Glomerular visceral epithelial cell (primary cell): ENCODE data around the gene SORCS2.

ENCODE experiments used
- DNase-seq: peaks from one replicate; pipeline ENCODE4 v3.0.0-alpha.2; 2016; ENCODE audit errors: extremely low spot score

SORCS2 gene

DNA sequence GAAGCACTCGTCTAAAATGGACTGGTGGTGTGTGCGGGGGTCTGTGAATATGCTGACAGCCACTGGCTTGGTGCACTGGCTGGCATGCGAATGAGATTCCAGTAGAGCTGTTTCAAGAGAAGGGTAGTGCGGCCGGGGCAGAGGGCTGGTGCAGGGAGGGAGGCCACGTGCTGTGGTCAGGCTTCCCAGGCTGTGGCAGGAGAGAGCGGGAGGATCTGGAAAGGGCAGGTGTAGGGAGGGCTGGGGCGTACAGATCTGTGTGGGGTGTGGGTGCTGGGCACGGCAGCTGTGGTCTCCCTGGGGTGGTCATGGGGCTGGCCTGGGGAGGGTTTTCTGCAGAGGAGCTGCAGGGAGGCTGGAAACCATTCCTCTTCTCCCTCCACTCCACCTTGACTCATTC, 30.2 kb downstream of the SORCS2 start:
- DNase-seq, result no peak

DNA sequence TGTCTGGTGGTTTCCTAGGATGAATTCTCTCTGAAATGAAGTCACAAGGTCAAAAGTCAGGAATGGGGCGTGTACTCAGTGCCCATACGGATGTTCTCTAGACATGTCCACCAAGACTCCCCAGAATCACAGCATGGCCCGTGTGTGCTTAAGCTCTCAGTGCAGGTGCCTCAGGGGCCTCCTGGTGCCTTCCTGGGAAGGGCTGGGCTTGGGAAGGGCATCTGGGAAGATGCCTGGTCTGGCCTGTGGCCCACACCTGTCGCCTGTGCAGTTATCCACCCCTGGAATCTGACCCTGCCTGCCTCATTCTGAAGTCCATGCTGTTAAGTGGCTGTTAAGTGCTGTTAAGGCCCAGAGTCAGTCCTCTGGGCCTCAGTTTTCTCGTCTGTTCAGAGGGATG, 31.2 kb downstream of the SORCS2 start:
- DNase-seq, result no peak

DNA sequence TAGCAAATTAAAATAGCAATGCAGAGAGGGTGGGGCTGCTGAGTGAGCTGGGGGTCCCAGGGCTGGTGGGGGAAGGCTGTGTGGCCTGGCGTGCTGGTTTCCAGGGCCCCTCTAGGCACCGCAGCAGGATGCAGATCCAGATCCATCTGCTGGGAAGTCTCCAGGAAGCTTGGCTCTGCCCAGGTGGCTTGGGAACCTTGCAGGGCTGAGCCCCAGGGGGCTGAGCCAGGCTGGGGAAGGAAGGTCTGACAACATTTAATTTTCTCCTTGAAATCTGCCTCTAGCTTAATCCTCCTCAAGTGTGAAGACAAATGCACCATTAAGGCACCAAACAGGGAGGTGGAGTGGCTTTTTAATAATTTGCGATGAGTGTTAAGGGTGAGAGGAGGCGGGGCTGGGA, 31.7 kb downstream of the SORCS2 start:
- DNase-seq, result no peak

DNA sequence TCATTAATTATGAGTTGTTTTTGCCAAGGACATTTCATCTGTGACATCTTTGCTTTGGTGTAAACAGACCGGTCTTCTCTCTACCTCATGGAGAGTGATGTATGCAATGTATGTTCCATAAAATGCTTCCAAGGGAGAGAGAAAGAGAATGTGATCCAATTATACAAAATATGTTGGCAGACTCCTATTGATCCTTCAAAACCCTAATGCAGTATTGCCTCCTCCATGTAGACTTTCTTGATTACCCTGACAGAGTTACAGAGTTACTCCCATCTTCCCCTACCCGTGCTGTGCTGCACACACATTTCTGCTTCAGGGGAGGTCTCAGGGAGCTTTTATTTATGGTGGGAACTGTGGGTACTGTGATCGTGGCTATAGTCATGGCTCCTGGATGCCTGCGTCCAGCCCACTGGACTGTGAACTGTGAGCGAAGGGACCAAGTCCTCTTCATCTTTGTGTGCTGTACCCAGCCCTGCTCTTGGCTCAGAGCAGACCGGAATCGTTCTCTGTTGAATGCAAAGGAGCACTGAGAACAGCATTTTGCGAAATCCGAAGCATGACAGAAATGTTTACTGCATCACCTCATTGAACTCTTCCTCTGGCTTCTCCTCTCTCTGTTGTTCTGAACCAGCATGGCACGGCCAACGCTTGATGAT, 32.7 kb downstream of the SORCS2 start:
- no peak for DNase-seq

DNA sequence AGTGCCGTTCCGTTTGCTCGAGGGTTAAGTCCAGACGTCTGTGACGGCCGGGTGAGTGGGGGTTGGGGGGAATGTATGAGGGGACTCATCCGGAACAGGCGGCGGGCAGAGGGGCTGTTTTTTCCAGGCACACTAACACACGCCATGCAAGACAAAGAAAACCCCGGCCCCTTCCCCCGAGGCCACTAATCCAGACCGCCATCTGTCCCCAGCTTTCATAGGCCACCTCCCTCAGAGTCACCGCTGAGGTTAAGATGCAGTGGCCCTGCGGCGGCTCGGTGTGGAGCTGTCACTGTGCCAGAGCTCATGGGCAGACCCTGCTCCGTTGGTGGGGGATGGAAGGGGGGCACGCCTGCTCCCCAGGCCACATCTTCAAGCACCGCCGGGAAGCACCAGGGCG, 34.1 kb downstream of the SORCS2 start:
- no peak for DNase-seq

DNA sequence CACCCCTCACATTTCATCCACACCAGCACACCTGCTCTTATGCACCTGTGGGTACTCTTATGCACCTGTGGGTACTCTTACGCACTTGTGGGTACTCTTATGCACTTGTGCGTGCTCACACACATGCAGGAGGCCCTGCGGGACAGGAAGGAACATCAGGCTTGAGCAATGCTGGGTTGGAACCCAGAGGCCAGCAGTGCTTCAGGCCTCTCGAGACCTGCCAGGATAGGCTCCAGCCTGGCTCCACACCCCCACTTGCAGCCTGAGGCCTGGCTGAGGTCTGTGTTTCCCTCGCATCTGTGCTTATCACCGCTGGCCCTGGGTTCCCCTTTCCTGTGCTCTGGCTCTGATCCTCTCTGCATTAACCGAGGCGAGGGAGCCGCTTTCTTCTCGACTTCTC, 34.7 kb downstream of the SORCS2 start:
- no peak for DNase-seq

DNA sequence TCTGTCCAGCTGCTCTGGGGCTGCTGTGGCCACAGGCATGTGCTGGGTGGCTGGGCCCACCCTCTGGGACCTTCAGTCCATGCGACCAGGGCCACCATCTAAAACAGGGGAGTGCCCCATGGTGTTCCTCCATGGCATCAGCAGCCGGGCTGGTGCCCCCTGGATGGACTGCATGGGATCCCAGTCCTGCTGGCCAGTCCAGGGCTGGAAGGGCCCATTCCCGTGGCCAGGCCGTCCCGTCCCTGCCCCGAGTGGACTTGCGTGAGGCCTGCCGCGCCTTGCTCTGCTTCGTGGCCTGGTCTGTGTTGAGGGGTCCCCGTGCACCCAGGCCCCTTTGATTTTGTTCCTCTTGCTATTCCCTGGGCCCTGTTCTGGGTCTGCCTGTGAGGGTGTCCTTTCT, 36.4 kb downstream of the SORCS2 start:
- DNase-seq, result no peak

DNA sequence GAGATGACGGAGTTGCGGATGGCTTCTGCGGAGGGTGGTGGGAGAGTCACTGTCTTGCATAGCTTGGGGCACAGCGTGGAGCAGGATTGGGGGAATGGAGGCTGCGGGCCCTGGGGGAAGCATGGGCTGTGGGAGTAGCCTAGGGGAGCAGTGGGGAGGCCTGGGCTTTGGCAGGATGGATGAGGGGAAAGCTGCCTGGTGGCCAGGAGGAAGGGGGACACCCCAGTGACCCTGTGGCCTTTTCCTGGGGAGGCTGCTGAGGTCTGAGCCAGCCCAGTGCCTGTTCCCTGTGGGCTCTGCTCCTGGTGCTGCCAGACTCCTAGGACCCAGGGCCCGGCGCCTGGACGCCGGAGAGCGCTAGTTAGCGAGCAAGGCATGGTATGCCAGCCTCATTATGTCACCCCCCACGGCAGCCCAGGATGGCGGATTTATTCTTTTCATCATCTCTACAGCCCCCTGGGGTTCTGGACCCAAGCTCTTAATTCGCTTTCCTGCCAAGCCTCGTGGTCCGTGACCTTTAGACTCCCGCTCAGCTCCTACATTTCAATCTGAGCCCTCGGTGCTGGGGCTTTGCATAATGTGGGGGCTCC, 39.8 kb downstream of the SORCS2 start:
- DNase-seq, result no peak

DNA sequence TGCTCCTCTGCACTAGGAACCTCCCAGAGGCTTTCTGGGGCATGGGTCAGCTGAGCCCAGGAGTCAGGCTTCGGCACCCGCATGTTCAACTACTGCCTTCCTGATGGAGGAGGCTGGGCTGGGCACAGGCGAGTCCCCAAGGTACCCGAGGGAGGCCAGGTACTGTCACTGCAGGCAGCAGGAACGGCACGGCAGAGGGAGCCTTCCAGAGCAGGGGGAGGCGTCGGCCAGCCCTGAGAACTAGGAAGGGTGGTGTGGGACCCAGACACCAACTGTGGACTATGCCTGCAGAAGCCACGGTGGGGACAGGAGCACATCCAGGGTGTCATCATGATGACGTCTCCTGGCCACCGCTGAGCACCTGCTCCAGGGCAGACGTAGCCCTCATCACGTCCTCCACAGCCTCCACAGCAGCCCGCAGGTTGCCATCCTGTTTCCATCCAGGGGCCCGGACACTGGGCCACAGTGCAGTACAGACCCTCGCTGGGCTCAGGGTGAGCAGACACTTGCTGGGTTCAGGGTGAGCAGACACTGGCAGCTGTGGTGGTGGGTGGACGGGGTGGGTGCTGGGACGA, 40.8 kb downstream of the SORCS2 start:
- DNase-seq, result no peak

DNA sequence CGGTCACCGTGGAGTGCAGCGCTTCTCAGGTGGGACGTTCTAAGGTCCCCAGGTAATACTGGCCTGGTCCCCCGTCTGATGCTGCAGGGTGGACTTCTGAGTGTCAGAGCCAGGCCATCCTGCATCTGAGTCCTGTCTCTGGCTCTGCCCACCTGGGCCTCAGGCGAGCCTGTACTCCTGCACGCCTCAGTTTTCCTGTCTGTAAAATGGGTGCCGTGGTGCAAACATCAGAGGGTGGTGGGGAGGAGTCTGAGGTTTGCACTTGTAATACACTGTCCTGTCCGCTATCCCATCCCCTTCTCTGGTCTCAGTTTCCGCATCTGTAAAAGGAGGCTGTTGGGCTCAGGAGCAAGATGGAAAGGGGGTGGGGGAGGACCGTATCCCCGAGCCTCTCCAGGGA, 41.3 kb downstream of the SORCS2 start:
- DNase-seq, result no peak

DNA sequence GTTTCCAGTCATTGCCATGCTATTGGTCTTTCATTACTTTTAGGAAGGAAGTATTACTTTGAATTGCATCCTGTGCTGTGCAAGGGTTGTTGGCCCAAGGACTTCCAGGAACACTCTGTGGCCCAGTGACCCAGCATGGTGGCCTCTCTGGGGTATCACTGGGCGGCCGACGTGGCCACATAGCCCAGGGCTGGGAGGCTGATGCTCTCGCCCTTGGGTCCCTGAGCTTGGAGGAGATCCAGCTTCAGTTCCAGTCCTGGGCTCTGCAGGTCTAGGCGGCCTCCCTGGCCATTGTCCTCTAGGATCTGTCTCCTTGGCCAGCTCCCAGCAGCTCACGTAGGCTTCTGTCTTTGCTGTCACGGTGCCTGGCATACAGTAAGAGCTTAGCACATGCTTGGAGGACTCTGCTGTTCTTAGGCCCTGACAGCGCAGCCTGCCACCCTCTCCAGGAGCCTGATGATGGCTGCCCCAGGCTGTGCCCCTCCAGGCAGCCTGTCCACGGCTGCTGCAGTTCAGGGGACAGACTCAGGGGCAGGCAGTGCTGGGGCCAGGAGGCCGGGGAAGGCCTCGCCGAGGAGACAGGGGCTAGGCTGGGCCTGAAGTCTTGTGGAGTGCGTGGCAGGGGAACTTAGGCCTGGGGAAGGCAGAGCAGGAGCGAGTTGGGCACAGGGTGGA, 42.2 kb downstream of the SORCS2 start:
- no peak for DNase-seq

DNA sequence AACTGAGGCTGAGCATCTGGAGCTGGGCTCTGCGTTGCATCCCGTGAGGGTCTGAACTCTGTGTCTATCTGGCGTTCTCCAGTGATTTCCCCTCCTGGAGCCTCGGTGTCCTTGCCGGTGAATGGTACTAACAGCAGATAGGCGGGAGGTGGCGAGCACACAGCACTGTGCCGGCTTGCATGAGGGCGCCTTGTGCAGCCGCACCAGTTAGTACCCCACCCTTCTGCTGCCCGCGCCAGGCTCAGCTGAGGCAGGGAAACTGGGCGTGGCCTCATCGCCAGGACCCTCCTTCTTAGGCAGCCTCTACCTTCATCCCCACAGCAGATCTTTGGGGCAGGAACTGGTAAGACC, 42.7 kb downstream of the SORCS2 start:
- DNase-seq, result no peak

DNA sequence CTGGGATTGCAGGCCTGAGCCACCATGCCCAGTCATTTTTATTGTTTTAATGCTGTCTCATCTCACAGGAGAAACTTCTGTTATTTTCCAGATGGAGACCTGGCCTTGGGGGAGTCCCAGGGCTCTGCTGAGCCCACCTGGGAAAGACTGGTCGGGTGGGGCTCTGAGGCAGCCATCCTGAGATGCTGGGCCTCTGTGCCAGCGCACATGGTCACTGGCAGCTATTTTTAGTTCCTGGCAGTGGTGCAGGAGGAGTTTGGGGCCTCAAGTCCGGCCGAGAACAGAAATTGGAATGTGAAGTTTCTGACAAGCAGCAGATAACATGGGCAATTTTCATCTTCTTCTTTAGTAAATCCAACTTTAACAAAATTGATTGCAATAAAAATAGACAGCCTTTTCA, 44.5 kb downstream of the SORCS2 start:
- no peak for DNase-seq

DNA sequence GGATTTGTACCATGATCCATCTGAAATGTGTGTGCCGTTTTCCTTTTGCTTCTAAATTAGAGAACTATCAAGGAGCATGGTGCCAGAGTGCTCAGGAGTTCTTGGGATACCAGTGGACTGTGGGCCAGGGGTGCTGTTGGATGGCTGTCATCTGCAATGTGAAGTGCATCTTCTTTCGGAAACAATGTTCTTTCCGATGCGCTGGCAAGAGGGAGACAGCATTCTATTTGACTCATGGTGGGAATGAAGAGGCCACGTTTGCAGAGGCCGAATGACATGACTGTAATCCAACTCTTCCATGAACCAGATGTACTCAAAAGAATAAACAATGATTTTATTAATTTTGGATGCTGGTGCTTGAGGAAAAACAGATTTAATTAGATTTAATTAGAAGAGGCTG, 45.5 kb downstream of the SORCS2 start:
- no peak for DNase-seq

DNA sequence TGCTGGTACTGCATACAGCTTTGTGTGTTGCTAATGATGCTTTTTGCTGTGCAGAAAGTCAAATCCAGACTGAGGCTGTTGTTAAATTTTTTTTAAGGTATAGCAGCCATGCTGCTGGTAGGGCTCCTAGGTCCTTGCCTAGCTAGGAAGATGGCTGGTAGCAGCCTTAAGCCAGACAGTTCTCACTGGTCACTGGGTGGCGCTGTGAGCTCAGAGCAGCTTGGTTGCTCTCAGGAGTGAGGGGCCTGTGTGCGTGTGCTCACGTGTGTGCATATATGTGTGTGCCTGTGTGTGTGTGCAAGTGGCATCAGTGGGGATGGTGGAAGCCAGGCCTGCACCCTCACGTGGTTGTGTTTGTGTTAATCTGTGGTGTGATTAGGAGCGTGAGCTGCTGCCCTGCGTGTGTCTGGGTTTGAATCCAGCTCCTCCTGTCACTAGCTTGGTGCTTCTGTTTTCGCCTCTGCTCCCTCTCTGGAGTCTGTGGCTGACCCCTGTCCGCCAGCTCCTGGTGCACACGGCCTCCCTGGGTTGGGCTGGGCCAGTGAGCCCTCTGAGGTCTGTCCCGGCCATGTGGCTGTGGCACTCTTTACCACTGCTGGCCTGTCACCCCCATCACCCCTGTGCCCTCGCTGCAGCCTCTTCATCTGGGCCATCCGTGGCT, 46.1 kb downstream of the SORCS2 start:
- DNase-seq, result no peak

DNA sequence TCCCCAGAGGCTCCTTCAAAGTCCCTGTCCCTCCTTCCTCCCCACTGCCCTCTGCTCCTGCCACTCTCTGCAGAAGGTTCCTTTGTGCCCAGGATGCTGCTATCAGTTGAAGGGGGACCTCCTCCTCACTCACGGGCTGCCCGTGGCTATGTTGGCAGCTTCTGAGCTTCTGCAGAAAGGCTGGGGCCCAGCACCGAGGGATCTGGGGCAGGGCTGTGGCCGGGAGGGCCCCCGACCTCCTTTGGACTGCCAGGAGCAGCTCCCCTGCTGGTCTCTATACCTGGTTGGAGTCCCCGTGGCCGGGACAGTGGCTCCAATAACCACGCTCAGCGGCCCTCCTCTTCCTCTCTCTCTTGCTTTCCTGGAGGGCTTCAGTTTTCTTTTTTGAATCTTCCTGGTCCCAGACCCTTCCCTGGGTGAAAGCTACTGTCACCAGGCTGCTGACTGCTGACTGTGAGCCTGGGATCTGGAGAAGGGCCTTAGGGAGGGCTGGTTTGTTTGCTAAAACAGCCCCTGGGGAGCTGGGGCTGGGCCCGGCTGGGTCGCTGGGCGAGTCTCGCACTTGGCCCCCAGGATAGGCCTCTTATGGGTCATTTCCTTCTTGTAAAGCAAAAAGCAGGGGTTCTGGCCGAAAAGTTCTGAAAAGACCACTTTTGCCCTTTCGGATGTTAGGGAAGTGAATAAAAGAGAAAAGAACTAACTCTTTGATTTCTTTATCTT, 46.9 kb downstream of the SORCS2 start:
- DNase-seq, result no peak

DNA sequence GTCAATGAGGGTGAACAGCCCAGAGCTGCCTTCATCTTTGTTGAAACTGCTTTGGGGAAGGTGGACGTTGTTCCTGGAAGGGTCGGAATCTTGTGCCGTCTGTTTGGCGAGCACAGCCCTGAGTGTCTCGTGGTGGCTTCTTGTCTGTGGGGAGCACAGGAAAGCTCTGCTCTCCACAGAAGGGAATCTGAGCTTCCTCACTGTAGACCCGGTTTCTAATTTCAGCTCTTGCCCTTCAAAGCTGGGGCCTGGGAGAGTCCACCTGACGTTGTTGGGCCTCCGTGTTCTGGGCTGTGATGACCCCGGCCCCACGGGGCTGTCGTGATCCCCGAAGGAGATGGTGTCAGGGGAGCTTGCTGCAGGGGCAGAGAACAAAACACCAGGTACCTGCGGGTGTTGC, 47.5 kb downstream of the SORCS2 start:
- DNase-seq, result no peak

DNA sequence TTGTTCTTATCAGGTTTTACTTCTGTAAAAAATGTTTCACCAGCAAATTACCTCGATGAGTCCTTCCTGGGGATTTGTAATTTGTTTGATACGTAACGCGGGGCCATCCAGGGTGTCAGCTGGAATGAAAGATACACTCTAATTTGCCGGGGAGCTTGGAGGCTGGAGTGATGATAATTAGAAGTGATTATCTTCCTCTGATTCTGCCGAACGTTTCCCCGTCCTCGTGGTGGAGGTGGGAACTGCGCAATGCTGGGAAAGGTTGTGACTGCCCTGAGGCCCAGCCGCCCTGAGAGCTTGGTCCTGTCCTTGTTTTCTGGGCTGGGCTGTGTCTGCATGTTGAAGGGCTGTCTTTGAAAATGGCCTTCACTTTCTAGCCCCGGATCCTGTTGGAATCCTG, 48.0 kb downstream of the SORCS2 start:
- no peak for DNase-seq

DNA sequence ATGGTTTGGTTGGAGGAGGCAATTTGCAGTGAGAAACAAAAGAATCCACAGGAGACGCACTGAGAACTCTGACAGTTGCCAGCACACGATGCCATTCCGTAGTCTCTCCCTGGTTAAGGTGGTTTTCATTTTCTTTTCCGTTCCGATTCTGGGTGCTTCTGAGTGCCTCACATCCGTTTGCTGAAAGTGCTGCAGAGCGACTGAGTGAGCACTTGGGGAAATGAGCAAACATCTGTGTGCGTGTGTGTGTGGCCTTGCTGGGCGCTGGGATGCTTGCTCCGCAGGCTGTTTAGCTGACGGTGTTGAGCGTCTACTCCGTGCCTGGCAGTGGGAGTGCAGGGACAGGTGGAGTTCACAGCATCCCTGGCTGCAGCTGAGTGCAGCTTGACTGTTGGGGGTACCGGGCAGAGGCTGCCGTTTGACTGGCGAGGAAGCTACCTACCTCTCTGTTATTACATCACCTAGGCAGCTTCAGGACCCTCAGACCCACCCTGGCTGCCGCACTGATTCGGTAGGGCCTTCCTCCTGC, 49.3 kb downstream of the SORCS2 start:
- DNase-seq, result no peak

DNA sequence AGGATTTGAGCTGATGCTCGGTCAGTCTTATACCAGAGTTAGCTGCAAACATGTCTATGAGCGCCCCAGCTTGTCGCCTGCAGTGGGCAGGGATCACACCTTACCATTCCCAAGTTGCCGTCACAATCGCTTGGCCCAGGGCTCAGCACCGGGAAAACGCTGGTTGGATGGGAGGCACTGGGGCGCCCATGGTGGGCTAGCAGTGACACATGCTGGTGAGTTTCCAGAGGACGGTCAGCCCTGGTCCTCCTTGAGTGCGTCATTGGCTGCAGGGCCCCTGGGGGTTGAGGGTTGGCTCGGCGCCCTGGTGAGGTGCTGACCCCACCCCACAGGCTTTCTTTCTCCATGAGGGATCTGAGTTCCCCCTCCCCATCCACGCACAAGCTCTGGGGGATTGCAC, 50.4 kb downstream of the SORCS2 start:
- DNase-seq, result no peak

DNA sequence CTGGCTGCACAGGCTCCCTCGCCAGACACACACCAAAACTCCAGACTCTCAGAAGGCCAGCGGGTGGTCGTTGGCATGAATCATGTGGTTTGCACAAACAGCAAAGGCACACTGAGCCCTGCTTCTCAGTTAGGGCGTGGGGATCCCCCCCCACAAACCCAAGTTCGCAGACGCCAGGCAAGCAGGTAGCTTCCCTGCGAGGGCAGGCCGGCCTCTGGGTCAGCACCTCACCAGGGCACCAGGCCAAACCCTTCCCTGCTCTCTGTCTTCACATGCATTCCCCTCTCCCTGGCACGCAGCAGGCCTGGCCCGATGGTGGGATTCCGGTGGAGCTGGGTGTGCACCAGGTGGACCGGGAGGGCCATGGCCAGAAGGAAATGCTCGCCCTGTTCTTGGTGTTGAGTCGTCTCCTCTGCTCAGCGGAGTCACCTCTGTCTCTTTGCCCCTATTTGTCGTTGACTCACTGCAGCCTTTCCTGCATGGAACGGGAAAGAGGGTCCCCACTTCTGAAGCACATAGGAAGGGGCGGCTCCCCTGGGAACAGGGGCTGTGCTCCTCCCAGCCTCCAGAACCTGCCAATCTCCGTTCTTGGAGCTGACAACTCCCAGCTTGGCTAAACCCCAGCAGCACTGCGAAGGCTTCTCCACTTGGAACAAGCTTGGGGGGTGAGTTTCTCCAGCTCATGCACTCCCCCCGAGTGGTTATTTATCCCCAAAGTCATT, 51.4 kb downstream of the SORCS2 start:
- DNase-seq, result no peak
